Left lung (tissue), 10 donors: ENCODE results near the gene WFDC12. TPM values are rescaled to one million over a fixed set of nuclear protein-coding genes. Genes with fewer than 3 reads are reported as not detected.

ENCODE experiments used
- ATAC-seq: fragments of 200-7000 bp; cut with Tn5 transposase; one replicate; pipeline ENCODE4 v1.9.1; 2020; ENCODE audit warnings: moderate library complexity
- DNase-seq, 4 donors: peaks; one replicate each; pipeline ENCODE4 v3.0.0-alpha.2; 2013 to 2020
- H3K27ac ChIP-seq, 2 donors: fragments of 200-600 bp; sonication (generic) in 1 of 2; one replicate each; pipeline versions ENCODE4 v1.5.0 to v1.8.0; 2020 to 2021
- H3K27me3 ChIP-seq, 2 donors: fragments of 200-600 bp; sonication (generic) in 1 of 2; one replicate each; pipeline versions ENCODE4 v1.5.0 to v1.8.0; 2020 to 2021
- H3K36me3 ChIP-seq, 2 donors: fragments of 200-600 bp; sonication (generic) in 1 of 2; one replicate each; pipeline versions ENCODE4 v1.5.0 to v1.8.0; 2020 to 2021
- H3K4me1 ChIP-seq, 2 donors: fragments of 200-600 bp; one replicate each; pipeline ENCODE4 v1.8.0; 2021
- H3K4me3 ChIP-seq, 2 donors: fragments of 200-600 bp; sonication (generic) in 1 of 2; one replicate each; pipeline versions ENCODE4 v1.5.0 to v1.8.0; 2020 to 2021; ENCODE audit warnings: mild to moderate bottlenecking in 1 of 2
- H3K9me3 ChIP-seq, 2 donors: fragments of 200-600 bp; sonication (generic) in 1 of 2; one replicate each; pipeline versions ENCODE4 v1.5.0 to v1.8.0; 2020 to 2021
- CTCF ChIP-seq, 2 donors: fragments of 200-600 bp; sonication (generic) in 1 of 2; IDR thresholded peaks; one replicate each; pipeline versions ENCODE4 v1.5.0 to v1.8.0; 2021; ENCODE audit warnings: antibody characterized with exemption in 2 of 2
- intact Hi-C, 2 donors: fragments of 100-400 bp; cut with DNase I; formaldehyde crosslinking; loops; one replicate each; pipeline versions ENCODE4 v1.11.2 to v1.14.2; 2022
- polyA plus RNA-seq, 6 donors: library from polyadenylated mRNA; unstranded; fragments of 120-200 nt; gene quantifications; one replicate each; pipeline ENCODE4 v1.2.1, GENCODE V29; 2013; ENCODE audit not compliant: insufficient read length in 6 of 6
- total RNA-seq, 2 donors: library from RNA; stranded (reverse); fragmentation: NEBNext Ultra II Directional; extraction: Animal tissue kit (Norgen Biotek cat#: 25700); gene quantifications; one replicate each; pipeline ENCODE4 v1.2.1, GENCODE V29; 2021
- donor health status: DM: no; HTN: yes; CAD: no.
- donor health status: DM: no; HTN: no; CAD: no.

Gene WFDC12
- total and polyA plus RNA-seq, 8 donors, result 0.44 to 0.73 TPM; not detected in 6

DNA sequence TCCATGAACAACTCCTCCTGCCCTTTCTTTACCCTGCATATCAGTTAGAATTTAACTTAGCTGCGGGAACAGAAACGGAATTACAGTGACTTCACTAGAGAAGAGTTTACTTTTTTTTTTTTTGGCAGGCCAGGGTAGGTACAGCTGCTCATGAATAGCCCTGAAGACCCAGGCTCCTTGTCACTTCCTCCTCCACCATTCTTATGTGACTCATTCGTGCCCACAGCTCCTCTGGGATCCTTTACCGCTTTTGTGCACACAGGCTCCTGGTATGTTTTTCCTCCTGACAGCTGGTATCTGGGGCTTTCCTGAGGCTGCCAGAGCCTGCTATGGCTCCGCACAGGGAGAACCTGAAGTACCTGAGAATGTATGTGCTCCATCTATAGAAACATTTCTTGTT lies 19.5 kb downstream of the WFDC12 start:
- H3K27ac ChIP-seq, result no peak overlapping the region
- TF ChIP-seq CTCF (IDR thresholded peaks at IDR 0.05), result no peak
- H3K9me3 ChIP-seq, result no peaks in the 10 kb centered on the region
- H3K4me3 ChIP-seq, result no peak overlapping the region
- ATAC-seq (peak; percentile 76), DNase-seq (no peak)
- peaks cover 0 to 8% of the 10 kb centered on the region in 2 donors for H3K4me1 ChIP-seq
- H3K36me3 ChIP-seq, result no peaks in the 10 kb centered on the region
- peaks cover 5 to 30% of the 10 kb centered on the region in 2 donors for H3K27me3 ChIP-seq
- intact Hi-C loops, result no loop called here

DNA sequence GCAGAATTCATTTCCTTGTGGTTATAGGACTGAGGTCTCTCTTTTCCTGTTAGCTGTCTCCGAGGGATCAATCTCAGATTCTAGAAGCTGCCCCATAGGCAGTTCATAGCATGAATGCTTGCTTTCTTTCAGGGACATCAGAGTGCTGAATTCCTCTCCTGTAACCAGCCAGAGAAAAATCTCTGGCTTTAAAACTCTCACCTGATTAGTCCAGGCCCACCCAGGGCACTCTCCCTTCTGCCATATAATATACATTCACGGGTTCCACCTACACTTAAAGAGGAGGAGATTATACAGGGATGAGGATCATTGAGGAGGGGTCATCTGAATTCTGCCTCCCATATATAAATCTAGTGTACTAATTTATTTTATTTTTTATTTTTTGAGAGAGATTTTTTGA lies 21.2 kb downstream of the WFDC12 start:
- Histone ChIP-seq H3K36me3 (no peaks in the 10 kb centered on the region), H3K9me3 (no peaks in the 10 kb centered on the region), H3K4me1 (peaks cover under 1 to 16% of the 10 kb centered on the region in 2 donors), H3K27ac (no peak overlapping the region), H3K27me3 (peaks cover 12 to 42% of the 10 kb centered on the region in 2 donors), H3K4me3 (no peak overlapping the region)
- DNase-seq (no peak), ATAC-seq (no peak)
- TF ChIP-seq CTCF (IDR thresholded peaks at IDR 0.05), result no peak
- intact Hi-C loops, result no loop called here

GRCh38 chr20:45101333-45101850 lies 22.9 kb downstream of the WFDC12 start:
- peak; percentile 14 for ATAC-seq
- Histone ChIP-seq H3K36me3 (no peaks in the 10 kb centered on the region), H3K4me1 (peaks cover 8 to 22% of the 10 kb centered on the region in 2 donors), H3K27ac (no peak overlapping the region), H3K9me3 (no peaks in the 10 kb centered on the region), H3K4me3 (no peak overlapping the region), H3K27me3 (peaks cover 22 to 59% of the 10 kb centered on the region in 2 donors)
- DNase-seq, result no peak
- TF ChIP-seq CTCF (IDR thresholded peaks at IDR 0.05), result no peak
- intact Hi-C loops, result no loop called here

- Histone ChIP-seq H3K27me3 (peaks cover 22 to 64% of the 10 kb centered on the region in 2 donors), H3K27ac (no peak within 1 kb of the TSS), H3K4me1 (peaks cover 8 to 22% of the 10 kb centered on the region in 2 donors), H3K4me3 (no peak within 1 kb of the TSS), H3K9me3 (no peaks in the 10 kb centered on the region), H3K36me3 (no peaks in the 10 kb centered on the region)
- DNase-seq (peak in 2 of 4 donors; percentile 13 to 81), ATAC-seq (peak; percentile 16)
- TF ChIP-seq CTCF (IDR thresholded peaks at IDR 0.05), result no peak
- intact Hi-C loops, result no loop called here
These were observed 23.6 kb downstream of the WFDC12 start, which contains the start of gene KCNS1 for GRCh38 chr20:45100563-45101245. KCNS1 (minus strand) TSS chr20:45101127; CDS start chr20:45099236, 1,891 bp downstream.

DNA sequence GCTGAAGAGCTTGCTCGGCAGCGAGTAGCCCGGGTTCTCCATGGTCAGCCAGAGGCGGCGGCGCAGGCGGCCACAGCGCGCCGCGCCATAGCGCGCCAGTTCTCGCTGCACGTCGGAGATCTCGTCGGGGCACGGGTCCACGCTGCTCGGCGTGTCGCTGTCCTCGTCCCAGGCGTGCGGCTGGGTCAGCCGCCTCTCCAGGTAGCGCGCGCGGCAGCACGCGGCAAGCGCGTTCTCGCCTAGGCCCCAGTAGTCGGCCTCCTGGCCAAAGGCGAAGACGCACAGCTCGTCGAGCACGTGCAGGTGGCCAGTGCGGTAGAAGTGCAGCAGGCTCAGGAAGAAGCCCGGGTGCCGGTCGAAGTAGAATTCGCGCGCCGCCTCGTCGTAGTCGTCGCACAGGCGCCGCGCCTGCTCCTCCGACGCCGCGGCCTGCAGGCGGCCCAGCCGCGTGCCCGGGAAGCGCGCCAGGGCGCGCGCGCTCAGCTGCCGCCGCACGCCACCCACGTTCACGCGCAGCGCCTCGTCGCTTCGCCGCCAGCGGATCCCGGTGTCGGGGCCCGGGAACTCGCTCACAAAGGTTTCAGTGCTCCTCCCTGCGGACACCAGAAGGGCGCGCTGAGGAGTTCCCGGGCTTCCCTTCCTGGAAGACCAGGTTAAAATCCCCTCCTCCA lies 26.0 kb downstream of the WFDC12 start:
- TF ChIP-seq CTCF (IDR thresholded peaks at IDR 0.05), result no peak
- H3K9me3 ChIP-seq, result no peaks in the 10 kb centered on the region
- peaks cover 22 to 64% of the 10 kb centered on the region in 2 donors for H3K27me3 ChIP-seq
- H3K4me3 ChIP-seq, result peak overlapping the region in 1 of 2 donors; percentile 23
- H3K4me1 ChIP-seq, result peaks cover 8 to 22% of the 10 kb centered on the region in 2 donors
- H3K27ac ChIP-seq, result no peak overlapping the region
- intact Hi-C loops, result loop anchor here in 1 of 2 donors (10.0 kb wide), 1 partner anchor 53 kb away; no protein-coding TSS in a partner anchor
- ATAC-seq (no peak), DNase-seq (peak in 2 of 4 donors; percentile 33 to 74)
- no peaks in the 10 kb centered on the region for H3K36me3 ChIP-seq
